ENCODE results near the gene TRIOBP. TPM values are rescaled to one million over a fixed set of nuclear protein-coding genes. Genes with fewer than 3 reads are reported as not detected.

TRIOBP gene
- total RNA-seq, 1 donor from 2014 or later, result 40.3 TPM

- FAIRE-seq (no peak), DNase-seq (ENCODE audit: low read depth) (no peak)
- no peaks in the 10 kb centered on the region for H3K27me3 ChIP-seq (ENCODE audit: control insufficient read depth, insufficient read depth, low read length)
- TF ChIP-seq, protein P1, sequence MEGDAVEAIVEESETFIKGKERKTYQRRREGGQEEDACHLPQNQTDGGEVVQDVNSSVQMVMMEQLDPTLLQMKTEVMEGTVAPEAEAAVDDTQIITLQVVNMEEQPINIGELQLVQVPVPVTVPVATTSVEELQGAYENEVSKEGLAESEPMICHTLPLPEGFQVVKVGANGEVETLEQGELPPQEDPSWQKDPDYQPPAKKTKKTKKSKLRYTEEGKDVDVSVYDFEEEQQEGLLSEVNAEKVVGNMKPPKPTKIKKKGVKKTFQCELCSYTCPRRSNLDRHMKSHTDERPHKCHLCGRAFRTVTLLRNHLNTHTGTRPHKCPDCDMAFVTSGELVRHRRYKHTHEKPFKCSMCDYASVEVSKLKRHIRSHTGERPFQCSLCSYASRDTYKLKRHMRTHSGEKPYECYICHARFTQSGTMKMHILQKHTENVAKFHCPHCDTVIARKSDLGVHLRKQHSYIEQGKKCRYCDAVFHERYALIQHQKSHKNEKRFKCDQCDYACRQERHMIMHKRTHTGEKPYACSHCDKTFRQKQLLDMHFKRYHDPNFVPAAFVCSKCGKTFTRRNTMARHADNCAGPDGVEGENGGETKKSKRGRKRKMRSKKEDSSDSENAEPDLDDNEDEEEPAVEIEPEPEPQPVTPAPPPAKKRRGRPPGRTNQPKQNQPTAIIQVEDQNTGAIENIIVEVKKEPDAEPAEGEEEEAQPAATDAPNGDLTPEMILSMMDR (IDR thresholded peaks at IDR 0.05; ENCODE audit: insufficient read depth, low read length, severe bottlenecking), result no peak
- H3K36me3 ChIP-seq (ENCODE audit: control insufficient read depth, insufficient read depth, low read length), result no peaks in the 10 kb centered on the region
- H3K4me3 ChIP-seq (ENCODE audit: low read depth, low read length), result no peak overlapping the region
These were observed 37.0 kb downstream of the TRIOBP start for GRCh38 chr22:37733625-37734401.

DNA sequence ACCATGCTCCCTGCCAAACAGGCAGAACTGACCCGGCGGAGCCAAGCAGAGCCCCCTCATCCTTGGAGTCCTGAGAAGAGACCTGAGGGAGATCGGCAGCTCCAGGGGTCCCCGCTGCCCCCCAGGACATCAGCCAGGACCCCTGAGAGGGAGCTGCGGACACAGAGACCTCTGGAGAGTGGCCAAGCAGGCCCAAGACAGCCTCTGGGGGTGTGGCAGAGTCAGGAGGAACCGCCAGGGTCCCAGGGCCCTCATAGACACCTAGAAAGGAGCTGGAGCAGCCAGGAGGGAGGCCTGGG lies 37.5 kb downstream of the TRIOBP start:
- no peak for DNase-seq (ENCODE audit: low read depth)
- no peaks in the 10 kb centered on the region for H3K27me3 ChIP-seq (ENCODE audit: control insufficient read depth, insufficient read depth, low read length)
- H3K36me3 ChIP-seq (ENCODE audit: control insufficient read depth, insufficient read depth, low read length), result no peaks in the 10 kb centered on the region
- no peak for FAIRE-seq
- TF ChIP-seq, protein P1 (IDR thresholded peaks at IDR 0.05; ENCODE audit: insufficient read depth, low read length, severe bottlenecking), result no peak
- H3K4me3 ChIP-seq (ENCODE audit: low read depth, low read length), result no peak overlapping the region

DNA sequence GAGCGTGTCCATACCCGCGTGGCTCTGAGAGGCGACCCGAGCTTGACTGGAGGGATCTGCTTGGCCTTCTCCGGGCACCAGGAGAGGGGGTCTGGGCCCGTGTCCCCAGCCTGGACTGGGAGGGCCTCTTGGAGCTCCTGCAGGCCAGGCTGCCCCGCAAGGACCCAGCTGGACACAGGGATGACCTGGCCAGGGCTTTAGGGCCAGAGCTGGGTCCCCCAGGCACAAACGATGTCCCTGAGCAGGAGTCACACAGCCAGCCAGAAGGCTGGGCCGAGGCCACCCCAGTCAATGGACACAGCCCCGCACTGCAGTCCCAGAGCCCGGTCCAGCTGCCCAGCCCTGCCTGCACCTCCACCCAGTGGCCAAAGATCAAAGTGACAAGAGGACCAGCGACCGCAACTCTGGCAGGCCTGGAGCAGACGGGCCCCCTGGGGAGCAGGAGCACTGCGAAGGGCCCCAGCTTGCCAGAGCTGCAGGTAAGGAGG lies 38.2 kb downstream of the TRIOBP start:
- no peak for DNase-seq (ENCODE audit: low read depth)
- FAIRE-seq, result no peak

GRCh38 chr22:37739035-37739434 lies 42.2 kb downstream of the TRIOBP start:
- DNase-seq (ENCODE audit: low read depth), result no peak
- TF ChIP-seq, protein P1 (IDR thresholded peaks at IDR 0.05; ENCODE audit: insufficient read depth, low read length, severe bottlenecking), result no peak
- Histone ChIP-seq H3K4me3 (ENCODE audit: low read depth, low read length) (no peak overlapping the region), H3K36me3 (ENCODE audit: control insufficient read depth, insufficient read depth, low read length) (no peaks in the 10 kb centered on the region), H3K27me3 (ENCODE audit: control insufficient read depth, insufficient read depth, low read length) (no peaks in the 10 kb centered on the region)
- FAIRE-seq, result no peak

More for the DNA sequence above, 38.2 kb downstream of the TRIOBP start:
- Histone ChIP-seq H3K27me3 (ENCODE audit: control insufficient read depth, insufficient read depth, low read length) (no peaks in the 10 kb centered on the region), H3K36me3 (ENCODE audit: control insufficient read depth, insufficient read depth, low read length) (no peaks in the 10 kb centered on the region), H3K4me3 (ENCODE audit: low read depth, low read length) (no peak overlapping the region)
- TF ChIP-seq, protein P1 (IDR thresholded peaks at IDR 0.05; ENCODE audit: insufficient read depth, low read length, severe bottlenecking), result no peak

DNA sequence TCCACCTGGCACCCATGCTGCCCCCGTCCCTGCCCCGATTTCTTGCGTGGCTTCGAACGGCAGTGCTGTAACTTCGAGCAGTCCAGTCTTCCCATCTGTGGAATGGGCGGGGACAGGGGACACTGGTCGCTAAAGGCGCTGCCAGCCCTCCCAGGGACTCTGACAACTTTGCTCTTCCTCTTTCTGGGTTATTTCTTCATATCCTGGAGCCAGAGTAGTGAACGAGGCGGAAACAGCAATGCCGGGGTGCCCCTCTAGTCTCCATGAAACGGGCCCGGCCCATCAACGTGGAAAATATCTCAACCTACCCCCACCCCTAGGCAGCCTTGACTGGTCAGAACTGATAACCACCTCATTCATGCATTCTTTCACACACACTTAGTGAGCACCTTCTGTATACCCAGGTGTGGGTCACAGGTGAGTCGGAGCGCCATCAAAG lies 42.8 kb downstream of the TRIOBP start:
- DNase-seq (ENCODE audit: low read depth), result no peak
- H3K4me3 ChIP-seq (ENCODE audit: low read depth, low read length), result no peak overlapping the region
- FAIRE-seq, result no peak
- TF ChIP-seq, protein P1 (IDR thresholded peaks at IDR 0.05; ENCODE audit: insufficient read depth, low read length, severe bottlenecking), result no peak
- no peaks in the 10 kb centered on the region for H3K36me3 ChIP-seq (ENCODE audit: control insufficient read depth, insufficient read depth, low read length)
- no peaks in the 10 kb centered on the region for H3K27me3 ChIP-seq (ENCODE audit: control insufficient read depth, insufficient read depth, low read length)

Data from bronchial epithelial cell (primary cell).